BE2C (cell line): ENCODE measurements around the gene ZNF766. TPM values are rescaled to one million over a fixed set of nuclear protein-coding genes. Genes with fewer than 3 reads are reported as not detected.

ENCODE experiments used
- DNase-seq: peaks from one replicate; pipeline ENCODE4 v3.0.0-alpha.2; 2020
- H3K27me3 ChIP-seq: fragments of 250-450 bp; sonication (Bioruptor Pico); 2 replicates; pipeline ENCODE4 v1.5.1; 2020; ENCODE audit warnings: mild to moderate bottlenecking
- H3K36me3 ChIP-seq: fragments of 250-450 bp; sonication (Bioruptor Pico); 2 replicates; pipeline ENCODE4 v1.5.1; 2020; ENCODE audit warnings: mild to moderate bottlenecking
- H3K4me1 ChIP-seq: fragments of 250-450 bp; sonication (Bioruptor Pico); 2 replicates; pipeline ENCODE4 v1.5.1; 2020
- H3K4me3 ChIP-seq: 2 replicates; pipeline ENCODE4 v1.5.1; 2011; ENCODE audit warnings: low read depth, low read length
- H3K9me3 ChIP-seq: fragments of 250-450 bp; sonication (Bioruptor Pico); 2 replicates; pipeline ENCODE4 v1.5.1; 2020
- CTCF ChIP-seq: IDR thresholded peaks from 2 replicates; pipeline ENCODE4 v1.5.1; 2012; ENCODE audit warnings: mild to moderate bottlenecking, low read depth, low read length
- polyA plus RNA-seq: library from polyadenylated mRNA; unstranded; fragments of >200 nt; gene quantifications from one replicate; pipeline ENCODE4 v1.2.1, GENCODE V29; 2012; ENCODE audit warnings: low read depth, missing spikeins; ENCODE audit not compliant: insufficient read length, insufficient read depth

The ZNF766 gene
- polyA plus RNA-seq, result 2.5 TPM

- TF ChIP-seq CTCF, result no peak
- H3K4me3 ChIP-seq, result peak within 1 kb of the TSS; percentile 96
- H3K27me3 ChIP-seq, result no peaks in the 10 kb centered on the region
- peak; percentile 97 for DNase-seq
- no peaks in the 10 kb centered on the region; the same call in 1 of the 2 replicates for H3K4me1 ChIP-seq
- no peaks in the 10 kb centered on the region for H3K9me3 ChIP-seq
- H3K36me3 ChIP-seq, result peaks cover 9% of the 10 kb centered on the region; the same call in 1 of the 2 replicates
Measured at GRCh38 chr19:52269338-52270261, at the start of gene ZNF766. Gene ZNF766, plus strand, starts transcription at chr19:52269587. Its CDS starts 27 bp downstream, at chr19:52269614.

GRCh38 chr19:52219611-52220010 lies 49.8 kb upstream of the ZNF766 start:
- TF ChIP-seq CTCF, result no peak
- Histone ChIP-seq H3K27me3 (no peaks in the 10 kb centered on the region), H3K4me1 (no peaks in the 10 kb centered on the region), H3K9me3 (no peaks in the 10 kb centered on the region), H3K4me3 (no peak overlapping the region), H3K36me3 (peaks cover 100% of the 10 kb centered on the region)
- DNase-seq, result no peak

- Histone ChIP-seq H3K36me3 (peaks cover 97% of the 10 kb centered on the region), H3K4me1 (no peaks in the 10 kb centered on the region), H3K9me3 (no peaks in the 10 kb centered on the region), H3K4me3 (no peak overlapping the region), H3K27me3 (no peaks in the 10 kb centered on the region)
- no peak for DNase-seq
- TF ChIP-seq CTCF, result no peak
Measured at GRCh38 chr19:52221031-52221430, 48.4 kb upstream of the ZNF766 start.

GRCh38 chr19:52221831-52222375 lies 47.5 kb upstream of the ZNF766 start:
- DNase-seq, result no peak
- TF ChIP-seq CTCF, result no peak
- H3K9me3 ChIP-seq, result no peaks in the 10 kb centered on the region
- no peak overlapping the region for H3K4me3 ChIP-seq
- H3K36me3 ChIP-seq, result peaks cover 93% of the 10 kb centered on the region
- H3K27me3 ChIP-seq, result no peaks in the 10 kb centered on the region
- H3K4me1 ChIP-seq, result no peaks in the 10 kb centered on the region

GRCh38 chr19:52224211-52224610 lies 45.2 kb upstream of the ZNF766 start:
- peaks cover 74% of the 10 kb centered on the region for H3K36me3 ChIP-seq
- no peaks in the 10 kb centered on the region for H3K4me1 ChIP-seq
- no peak for DNase-seq
- TF ChIP-seq CTCF, result no peak
- no peaks in the 10 kb centered on the region for H3K9me3 ChIP-seq
- H3K4me3 ChIP-seq, result no peak overlapping the region
- no peaks in the 10 kb centered on the region for H3K27me3 ChIP-seq

GRCh38 chr19:52226652-52227051 lies 42.7 kb upstream of the ZNF766 start:
- no peak for TF ChIP-seq CTCF
- Histone ChIP-seq H3K9me3 (no peaks in the 10 kb centered on the region), H3K4me1 (no peaks in the 10 kb centered on the region), H3K27me3 (no peaks in the 10 kb centered on the region), H3K36me3 (peaks cover 49% of the 10 kb centered on the region), H3K4me3 (no peak overlapping the region)
- no peak for DNase-seq
